Measurements from ENCODE around the gene MARCHF9.

DNA sequence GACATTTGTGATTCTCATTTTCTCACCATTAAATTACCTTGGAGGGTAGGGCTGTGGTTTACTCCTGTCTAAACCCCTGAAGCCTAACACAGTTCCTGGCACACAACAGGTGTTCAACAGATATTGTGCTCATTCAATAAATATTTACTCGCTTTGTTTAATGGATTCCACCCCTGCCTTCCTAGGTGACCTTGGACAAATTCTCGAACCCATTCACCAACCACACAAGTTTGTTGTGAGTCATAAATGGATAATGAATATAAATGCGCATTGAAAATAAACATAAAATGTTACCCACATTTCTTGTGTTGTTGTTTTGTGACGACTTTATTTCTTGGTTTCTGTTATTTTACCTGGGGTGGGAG is 27.3 kb downstream of the MARCHF9 start:
- TF ChIP-seq EZH2 (IDR thresholded peaks at IDR 0.05) (no peak), POLR2AphosphoS5 (IDR thresholded peaks at IDR 0.05; ENCODE audit: borderline replicate concordance, low read depth, low read length) (no peak)
